HEK293 (cell line): ENCODE results near the gene RNF41.
A peak's percentile ranks its signal among the peaks of the same experiment; 100 is the strongest.

Source experiments
- GFI1B ChIP-seq: fragments of 450-650 bp; formaldehyde crosslinking; IDR thresholded peaks from 2 replicates; pipeline ENCODE4 v1.5.1; 2016; ENCODE audit warnings: missing biosample characterization, missing genetic modification characterization
- KLF1 ChIP-seq: fragments of 450-650 bp; formaldehyde crosslinking; IDR thresholded peaks from 2 replicates; pipeline ENCODE4 v1.5.1; 2016; ENCODE audit warnings: missing biosample characterization, missing genetic modification characterization
- PRDM10 ChIP-seq: fragments of 450-650 bp; formaldehyde crosslinking; IDR thresholded peaks from 2 replicates; pipeline ENCODE4 v1.5.1; 2016; ENCODE audit warnings: missing biosample characterization, missing genetic modification characterization
- SALL2 ChIP-seq: fragments of 450-650 bp; formaldehyde crosslinking; IDR thresholded peaks from 2 replicates; pipeline ENCODE4 v1.5.0; 2017; ENCODE audit warnings: missing biosample characterization, mild to moderate bottlenecking, missing genetic modification characterization, borderline replicate concordance
- TCF7L2 ChIP-seq: IDR thresholded peaks from 2 replicates; pipeline ENCODE4 v1.6.1; 2011; ENCODE audit warnings: low read depth, mild to moderate bottlenecking, inconsistent platforms, low read length, moderate library complexity, borderline replicate concordance
- TRIM28 ChIP-seq: IDR thresholded peaks from 2 replicates; pipeline ENCODE4 v1.6.1; 2011; ENCODE audit warnings: low read length, control low read depth, borderline replicate concordance
- WT1 ChIP-seq: fragments of 450-650 bp; formaldehyde crosslinking; IDR thresholded peaks from 2 replicates; pipeline ENCODE4 v1.5.1; 2016; ENCODE audit warnings: missing biosample characterization, missing genetic modification characterization
- ZBTB20 ChIP-seq: fragments of 450-650 bp; formaldehyde crosslinking; IDR thresholded peaks from 2 replicates; pipeline ENCODE4 v1.5.1; 2016; ENCODE audit warnings: missing biosample characterization, missing genetic modification characterization
- ZIC2 ChIP-seq: fragments of 450-650 bp; formaldehyde crosslinking; IDR thresholded peaks from 2 replicates; pipeline ENCODE4 v1.5.1; 2016; ENCODE audit warnings: missing biosample characterization, missing genetic modification characterization
- ZNF121 ChIP-seq: fragments of 450-650 bp; formaldehyde crosslinking; IDR thresholded peaks from 2 replicates; pipeline ENCODE4 v1.5.1; 2016; ENCODE audit warnings: missing biosample characterization, missing genetic modification characterization
- ZNF132 ChIP-seq: fragments of 450-650 bp; formaldehyde crosslinking; IDR thresholded peaks from 2 replicates; pipeline ENCODE4 v1.5.1; 2017; ENCODE audit warnings: missing biosample characterization, missing genetic modification characterization, borderline replicate concordance
- ZNF19 ChIP-seq: fragments of 450-650 bp; formaldehyde crosslinking; IDR thresholded peaks from 2 replicates; pipeline ENCODE4; 2016; ENCODE audit warnings: missing biosample characterization, missing genetic modification characterization, low read depth
- ZNF211 ChIP-seq: fragments of 450-650 bp; formaldehyde crosslinking; IDR thresholded peaks from 2 replicates; pipeline ENCODE4 v1.5.1; 2016; ENCODE audit warnings: low read depth, missing biosample characterization, missing genetic modification characterization
- ZNF292 ChIP-seq: fragments of 450-650 bp; formaldehyde crosslinking; IDR thresholded peaks from 2 replicates; pipeline ENCODE4 v1.5.1; 2016; ENCODE audit warnings: low read depth, missing biosample characterization, missing genetic modification characterization, borderline replicate concordance
- ZNF341 ChIP-seq: fragments of 450-650 bp; formaldehyde crosslinking; IDR thresholded peaks from 2 replicates; pipeline ENCODE4; 2016; ENCODE audit warnings: low read depth, missing biosample characterization, missing genetic modification characterization
- ZNF354C ChIP-seq: fragments of 450-650 bp; formaldehyde crosslinking; IDR thresholded peaks from 2 replicates; pipeline ENCODE4 v1.5.1; 2016; ENCODE audit warnings: missing biosample characterization, missing genetic modification characterization, low read depth, borderline replicate concordance
- ZNF391 ChIP-seq: fragments of 450-650 bp; formaldehyde crosslinking; IDR thresholded peaks from 2 replicates; pipeline ENCODE4 v1.5.1; 2016; ENCODE audit warnings: low read depth, missing biosample characterization, missing genetic modification characterization, borderline replicate concordance
- ZNF398 ChIP-seq: fragments of 450-650 bp; formaldehyde crosslinking; IDR thresholded peaks from 2 replicates; pipeline ENCODE4 v1.5.1; 2017; ENCODE audit warnings: missing biosample characterization, missing genetic modification characterization
- ZNF404 ChIP-seq: fragments of 450-650 bp; formaldehyde crosslinking; IDR thresholded peaks from 2 replicates; pipeline ENCODE4 v1.5.1; 2017; ENCODE audit warnings: missing biosample characterization, missing genetic modification characterization
- ZNF501 ChIP-seq: fragments of 450-650 bp; formaldehyde crosslinking; IDR thresholded peaks from 2 replicates; pipeline ENCODE4 v1.5.1; 2016; ENCODE audit warnings: missing biosample characterization, missing genetic modification characterization
- ZNF785 ChIP-seq: fragments of 450-650 bp; formaldehyde crosslinking; IDR thresholded peaks from 2 replicates; pipeline ENCODE4 v1.5.1; 2016; ENCODE audit warnings: missing biosample characterization, missing genetic modification characterization
- ZNF837 ChIP-seq: fragments of 450-650 bp; formaldehyde crosslinking; IDR thresholded peaks from 2 replicates; pipeline ENCODE4 v1.5.1; 2016; ENCODE audit warnings: missing biosample characterization, missing genetic modification characterization
- TF ChIP-seq, protein P1 (sequence below): fragments of 450-650 bp; formaldehyde crosslinking; IDR thresholded peaks from 2 replicates; pipeline ENCODE4 v1.5.1; 2016; ENCODE audit warnings: missing biosample characterization, missing genetic modification characterization
- TF ChIP-seq, protein P2 (sequence below): fragments of 450-650 bp; formaldehyde crosslinking; IDR thresholded peaks from 2 replicates; pipeline ENCODE4 v1.5.1; 2016; ENCODE audit warnings: missing biosample characterization, missing genetic modification characterization
- TF ChIP-seq, protein P3 (sequence below): fragments of 450-650 bp; formaldehyde crosslinking; IDR thresholded peaks from 2 replicates; pipeline ENCODE4 v1.5.1; 2016; ENCODE audit warnings: missing biosample characterization, missing genetic modification characterization
- TF ChIP-seq, protein P4 (sequence below): fragments of 450-650 bp; formaldehyde crosslinking; IDR thresholded peaks from 2 replicates; pipeline ENCODE4 v1.5.1; 2017; ENCODE audit warnings: missing biosample characterization, missing genetic modification characterization

RNF41 gene

GRCh38 chr12:56221232-56221756, 428 bp downstream of the RNF41 start (continued):
- TF ChIP-seq ZNF398 (tag by site-specific recombination) (peak; percentile 69; the same call in 1 of the 2 replicates), ZNF211 (tag by site-specific recombination) (no peak), ZNF292 (tag by site-specific recombination) (no peak), WT1 (peak; percentile 74), GFI1B (tag by site-specific recombination) (no peak), ZNF391 (tag by site-specific recombination) (0 out of 2 replicates have a peak, but pooled peaks have one; percentile 54), TRIM28 (no peak), SALL2 (tag by site-specific recombination) (no peak), TCF7L2 (no peak), KLF1 (peak; percentile 68), ZIC2 (0 out of 2 replicates have a peak, but pooled peaks have one; percentile 10), ZNF19 (no peak), ZNF354C (no peak), ZNF341 (tag by site-specific recombination) (peak; percentile 94), PRDM10 (peak; percentile 100), ZNF121 (tag by site-specific recombination) (no peak), ZNF132 (no peak), ZNF837 (tag by site-specific recombination) (no peak), ZBTB20 (tag by site-specific recombination) (no peak; the same call in 1 of the 2 replicates), ZNF785 (0 out of 2 replicates have a peak, but pooled peaks have one; percentile 24), ZNF501 (tag by site-specific recombination) (no peak; the same call in 1 of the 2 replicates), ZNF404 (tag by site-specific recombination) (no peak)
- TF ChIP-seq, protein P1, sequence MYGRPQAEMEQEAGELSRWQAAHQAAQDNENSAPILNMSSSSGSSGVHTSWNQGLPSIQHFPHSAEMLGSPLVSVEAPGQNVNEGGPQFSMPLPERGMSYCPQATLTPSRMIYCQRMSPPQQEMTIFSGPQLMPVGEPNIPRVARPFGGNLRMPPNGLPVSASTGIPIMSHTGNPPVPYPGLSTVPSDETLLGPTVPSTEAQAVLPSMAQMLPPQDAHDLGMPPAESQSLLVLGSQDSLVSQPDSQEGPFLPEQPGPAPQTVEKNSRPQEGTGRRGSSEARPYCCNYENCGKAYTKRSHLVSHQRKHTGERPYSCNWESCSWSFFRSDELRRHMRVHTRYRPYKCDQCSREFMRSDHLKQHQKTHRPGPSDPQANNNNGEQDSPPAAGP: peak; percentile 73
- TF ChIP-seq, protein P2, sequence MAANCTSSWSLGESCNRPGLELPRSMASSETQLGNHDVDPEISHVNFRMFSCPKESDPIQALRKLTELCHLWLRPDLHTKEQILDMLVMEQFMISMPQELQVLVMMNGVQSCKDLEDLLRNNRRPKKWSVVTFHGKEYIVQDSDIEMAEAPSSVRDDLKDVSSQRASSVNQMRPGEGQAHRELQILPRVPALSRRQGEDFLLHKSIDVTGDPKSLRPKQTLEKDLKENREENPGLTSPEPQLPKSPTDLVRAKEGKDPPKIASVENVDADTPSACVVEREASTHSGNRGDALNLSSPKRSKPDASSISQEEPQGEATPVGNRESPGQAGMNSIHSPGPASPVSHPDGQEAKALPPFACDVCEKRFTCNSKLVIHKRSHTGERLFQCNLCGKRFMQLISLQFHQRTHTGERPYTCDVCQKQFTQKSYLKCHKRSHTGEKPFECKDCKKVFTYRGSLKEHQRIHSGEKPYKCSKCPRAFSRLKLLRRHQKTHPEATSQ (tag by site-specific recombination): no peak
- TF ChIP-seq, protein P3, sequence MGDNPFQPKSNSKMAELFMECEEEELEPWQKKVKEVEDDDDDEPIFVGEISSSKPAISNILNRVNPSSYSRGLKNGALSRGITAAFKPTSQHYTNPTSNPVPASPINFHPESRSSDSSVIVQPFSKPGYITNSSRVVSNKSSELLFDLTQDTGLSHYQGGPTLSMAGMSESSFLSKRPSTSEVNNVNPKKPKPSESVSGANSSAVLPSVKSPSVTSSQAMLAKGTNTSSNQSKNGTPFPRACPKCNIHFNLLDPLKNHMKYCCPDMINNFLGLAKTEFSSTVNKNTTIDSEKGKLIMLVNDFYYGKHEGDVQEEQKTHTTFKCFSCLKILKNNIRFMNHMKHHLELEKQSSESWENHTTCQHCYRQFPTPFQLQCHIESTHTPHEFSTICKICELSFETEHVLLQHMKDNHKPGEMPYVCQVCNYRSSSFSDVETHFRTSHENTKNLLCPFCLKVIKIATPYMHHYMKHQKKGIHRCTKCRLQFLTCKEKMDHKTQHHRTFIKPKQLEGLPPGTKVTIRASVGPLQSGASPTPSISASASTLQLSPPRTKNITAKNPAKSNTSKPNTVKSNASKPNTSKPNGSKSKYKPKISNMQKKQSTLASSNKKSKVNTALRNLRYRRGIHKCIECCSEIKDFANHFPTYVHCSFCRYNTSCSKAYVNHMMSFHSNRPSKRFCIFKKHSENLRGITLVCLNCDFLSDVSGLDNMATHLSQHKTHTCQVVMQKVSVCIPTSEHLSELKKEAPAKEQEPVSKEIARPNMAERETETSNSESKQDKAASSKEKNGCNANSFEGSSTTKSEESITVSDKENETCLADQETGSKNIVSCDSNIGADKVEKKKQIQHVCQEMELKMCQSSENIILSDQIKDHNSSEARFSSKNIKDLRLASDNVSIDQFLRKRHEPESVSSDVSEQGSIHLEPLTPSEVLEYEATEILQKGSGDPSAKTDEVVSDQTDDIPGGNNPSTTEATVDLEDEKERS: 0 out of 2 replicates have a peak, but pooled peaks have one; percentile 11
- TF ChIP-seq, protein P4, sequence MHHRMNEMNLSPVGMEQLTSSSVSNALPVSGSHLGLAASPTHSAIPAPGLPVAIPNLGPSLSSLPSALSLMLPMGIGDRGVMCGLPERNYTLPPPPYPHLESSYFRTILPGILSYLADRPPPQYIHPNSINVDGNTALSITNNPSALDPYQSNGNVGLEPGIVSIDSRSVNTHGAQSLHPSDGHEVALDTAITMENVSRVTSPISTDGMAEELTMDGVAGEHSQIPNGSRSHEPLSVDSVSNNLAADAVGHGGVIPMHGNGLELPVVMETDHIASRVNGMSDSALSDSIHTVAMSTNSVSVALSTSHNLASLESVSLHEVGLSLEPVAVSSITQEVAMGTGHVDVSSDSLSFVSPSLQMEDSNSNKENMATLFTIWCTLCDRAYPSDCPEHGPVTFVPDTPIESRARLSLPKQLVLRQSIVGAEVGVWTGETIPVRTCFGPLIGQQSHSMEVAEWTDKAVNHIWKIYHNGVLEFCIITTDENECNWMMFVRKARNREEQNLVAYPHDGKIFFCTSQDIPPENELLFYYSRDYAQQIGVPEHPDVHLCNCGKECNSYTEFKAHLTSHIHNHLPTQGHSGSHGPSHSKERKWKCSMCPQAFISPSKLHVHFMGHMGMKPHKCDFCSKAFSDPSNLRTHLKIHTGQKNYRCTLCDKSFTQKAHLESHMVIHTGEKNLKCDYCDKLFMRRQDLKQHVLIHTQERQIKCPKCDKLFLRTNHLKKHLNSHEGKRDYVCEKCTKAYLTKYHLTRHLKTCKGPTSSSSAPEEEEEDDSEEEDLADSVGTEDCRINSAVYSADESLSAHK (tag by site-specific recombination): 0 out of 2 replicates have a peak, but pooled peaks have one; percentile 9
